IPS-NIHi7 (cell line): Measurements from ENCODE around the gene PEPD.

Experiments
- DNase-seq: peaks from one replicate; pipeline ENCODE4 v3.0.0; 2012; ENCODE audit warnings: mixed read lengths; ENCODE audit errors: extremely low spot score

The PEPD gene

GRCh38 chr19:33472691-33473652, 48.6 kb downstream of the PEPD start:
- DNase-seq, result no peak

- DNase-seq, result no peak
Observed at GRCh38 chr19:33472226-33472625, 49.4 kb downstream of the PEPD start.

GRCh38 chr19:33471111-33471996, 50.2 kb downstream of the PEPD start:
- DNase-seq, result no peak

- no peak for DNase-seq
Observed at GRCh38 chr19:33470686-33471085, 50.9 kb downstream of the PEPD start.

GRCh38 chr19:33470040-33470330, 51.6 kb downstream of the PEPD start:
- DNase-seq, result no peak

GRCh38 chr19:33469171-33470039, 52.2 kb downstream of the PEPD start:
- no peak for DNase-seq

GRCh38 chr19:33468361-33469170, 53.0 kb downstream of the PEPD start:
- DNase-seq, result no peak

GRCh38 chr19:33467851-33468250, 53.7 kb downstream of the PEPD start:
- DNase-seq, result no peak

GRCh38 chr19:33465834-33466233, 55.8 kb downstream of the PEPD start:
- no peak for DNase-seq

- no peak for DNase-seq
Observed at GRCh38 chr19:33465371-33465770, 56.2 kb downstream of the PEPD start.

- DNase-seq, result no peak
Observed at GRCh38 chr19:33464733-33465115, 56.9 kb downstream of the PEPD start.

- no peak for DNase-seq
Observed at GRCh38 chr19:33464010-33464732, 57.4 kb downstream of the PEPD start.

- no peak for DNase-seq
Observed at GRCh38 chr19:33463199-33463598, 58.4 kb downstream of the PEPD start.

GRCh38 chr19:33462112-33462791, 59.3 kb downstream of the PEPD start:
- no peak for DNase-seq

- no peak for DNase-seq
Observed at GRCh38 chr19:33461256-33462111, 60.1 kb downstream of the PEPD start.

GRCh38 chr19:33460221-33460908, 61.2 kb downstream of the PEPD start:
- DNase-seq, result no peak

- no peak for DNase-seq
Observed at GRCh38 chr19:33459222-33460090, 62.1 kb downstream of the PEPD start.
